Omental fat pad (tissue), 4 donors: Measurements from ENCODE around the gene FLNA. TPM values are rescaled to one million over a fixed set of nuclear protein-coding genes. Genes with fewer than 3 reads are reported as not detected.

ENCODE experiments used
- ATAC-seq: fragments of 150-250 bp; one replicate; pipeline ENCODE4 v1.9.1; 2016; ENCODE audit warnings: mild to moderate bottlenecking, moderate library complexity; ENCODE audit not compliant: low FRiP score
- DNase-seq: peaks from one replicate; pipeline ENCODE4 v3.0.0-alpha.2; 2019; ENCODE audit warnings: low spot score
- total RNA-seq, 4 donors: library from RNA; depleted of rRNA; stranded (reverse); fragments of >200 nt; gene quantifications; one replicate each; pipeline ENCODE4 v1.1.0, GENCODE V29; 2016
- TF ChIP-seq, protein P1 (sequence below), 3 donors: fragments of 450-650 bp; IDR thresholded peaks; one replicate each; pipeline ENCODE4 v1.5.1; 2016 to 2017; ENCODE audit warnings: antibody characterized with exemption in 3 of 3, mild to moderate bottlenecking in 3 of 3, moderate library complexity in 2 of 3

FLNA gene
- total RNA-seq, 4 donors from 2014 or later: 496 to 1,133 (median 729) TPM

DNA sequence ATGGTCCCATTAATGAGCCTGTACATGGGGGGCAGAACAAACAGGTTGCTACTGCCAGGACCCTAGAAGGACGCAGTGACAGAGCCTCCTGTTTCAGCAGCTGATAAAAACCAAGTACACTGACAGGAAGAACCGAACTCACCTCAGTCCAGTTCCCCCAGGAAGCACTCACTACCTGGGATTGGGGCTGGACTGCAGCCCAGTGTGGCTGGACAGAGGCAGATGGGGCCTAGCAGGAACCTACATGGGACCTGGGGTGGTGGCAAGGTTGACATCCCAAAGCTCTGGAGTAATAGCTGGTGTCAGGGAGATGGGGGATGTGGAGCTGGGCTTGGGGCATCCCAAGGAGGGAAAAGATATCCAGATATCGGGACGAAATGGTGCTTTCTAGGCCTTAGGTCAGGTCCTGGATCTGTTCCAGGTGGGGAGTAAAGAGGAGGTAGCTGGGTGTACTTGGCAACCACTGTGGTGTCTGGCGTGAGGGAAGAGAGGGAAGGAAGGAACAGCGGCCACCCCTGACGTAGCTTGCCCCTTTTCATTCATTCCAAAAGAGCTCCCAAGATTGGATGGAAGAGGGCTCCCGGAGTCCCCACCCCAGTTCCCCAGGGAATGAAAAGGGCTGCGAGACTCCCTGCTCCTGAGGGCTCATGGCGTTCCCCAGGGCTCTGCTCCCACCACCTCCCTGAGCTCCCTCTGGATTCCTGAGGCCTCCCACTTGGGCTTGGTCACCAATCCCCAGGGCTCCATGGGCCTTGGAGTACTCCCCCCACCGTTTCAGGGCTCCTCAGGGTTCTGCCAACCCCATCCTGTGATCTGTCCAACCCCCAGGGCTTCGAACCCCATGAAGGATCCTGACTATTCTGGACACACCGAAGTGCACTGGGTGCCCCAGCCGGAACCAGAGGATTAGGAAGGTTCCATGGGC is 9.2 kb upstream of the FLNA start:
- TF ChIP-seq, protein P1, sequence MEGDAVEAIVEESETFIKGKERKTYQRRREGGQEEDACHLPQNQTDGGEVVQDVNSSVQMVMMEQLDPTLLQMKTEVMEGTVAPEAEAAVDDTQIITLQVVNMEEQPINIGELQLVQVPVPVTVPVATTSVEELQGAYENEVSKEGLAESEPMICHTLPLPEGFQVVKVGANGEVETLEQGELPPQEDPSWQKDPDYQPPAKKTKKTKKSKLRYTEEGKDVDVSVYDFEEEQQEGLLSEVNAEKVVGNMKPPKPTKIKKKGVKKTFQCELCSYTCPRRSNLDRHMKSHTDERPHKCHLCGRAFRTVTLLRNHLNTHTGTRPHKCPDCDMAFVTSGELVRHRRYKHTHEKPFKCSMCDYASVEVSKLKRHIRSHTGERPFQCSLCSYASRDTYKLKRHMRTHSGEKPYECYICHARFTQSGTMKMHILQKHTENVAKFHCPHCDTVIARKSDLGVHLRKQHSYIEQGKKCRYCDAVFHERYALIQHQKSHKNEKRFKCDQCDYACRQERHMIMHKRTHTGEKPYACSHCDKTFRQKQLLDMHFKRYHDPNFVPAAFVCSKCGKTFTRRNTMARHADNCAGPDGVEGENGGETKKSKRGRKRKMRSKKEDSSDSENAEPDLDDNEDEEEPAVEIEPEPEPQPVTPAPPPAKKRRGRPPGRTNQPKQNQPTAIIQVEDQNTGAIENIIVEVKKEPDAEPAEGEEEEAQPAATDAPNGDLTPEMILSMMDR (IDR thresholded peaks at IDR 0.05): no peak
- DNase-seq (no peak), ATAC-seq (no peak)

DNA sequence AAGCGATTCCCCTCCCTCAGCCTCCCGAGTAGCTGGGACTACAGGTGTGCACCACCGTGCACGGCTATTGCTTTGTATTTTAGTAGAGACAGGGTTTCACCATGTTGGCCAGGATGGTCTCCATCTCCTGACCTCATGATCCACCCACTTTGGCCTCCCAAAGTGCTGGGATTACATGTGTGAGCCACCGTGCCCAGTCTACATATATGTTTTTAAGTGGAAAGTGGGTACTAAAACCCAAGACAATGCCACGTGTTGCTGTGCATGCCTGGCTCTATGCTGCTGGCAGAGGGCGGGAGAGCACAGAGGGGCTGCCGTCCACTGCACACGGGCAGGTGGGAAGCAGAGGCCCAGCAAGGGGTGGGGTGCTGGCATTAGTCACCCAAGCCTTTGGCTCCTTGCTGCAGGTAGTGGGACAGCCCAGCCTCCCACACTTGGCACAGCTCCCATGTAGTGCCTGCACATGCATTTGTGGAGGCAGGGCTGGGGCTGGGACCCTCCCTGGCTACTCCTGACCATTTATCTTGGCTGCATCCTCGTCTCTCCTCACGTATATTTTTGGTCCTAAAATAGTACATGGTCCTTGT is 8.1 kb upstream of the FLNA start:
- no peak for ATAC-seq
- no peak for DNase-seq
- TF ChIP-seq, protein P1 (IDR thresholded peaks at IDR 0.05): no peak

DNA sequence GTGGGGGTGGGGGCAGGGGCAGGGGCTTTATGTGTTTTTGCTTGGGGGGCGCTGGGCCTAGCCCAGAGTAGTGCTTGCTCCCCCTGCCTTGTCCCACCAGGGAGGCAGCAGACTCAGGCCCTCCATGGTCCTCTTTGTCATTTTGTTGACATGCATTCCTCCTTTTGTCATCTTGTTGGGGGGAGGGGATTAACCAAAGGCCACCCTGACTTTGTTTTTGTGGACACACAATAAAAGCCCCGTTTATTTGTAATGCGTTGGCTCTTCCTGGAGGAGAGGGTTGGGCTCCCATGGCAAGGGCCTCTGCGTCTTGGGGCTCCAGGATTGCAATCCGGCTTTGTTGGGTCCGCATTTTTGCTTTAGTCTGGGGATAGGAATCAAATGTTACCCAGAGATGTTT is 6.8 kb upstream of the FLNA start:
- TF ChIP-seq, protein P1 (IDR thresholded peaks at IDR 0.05): no peak
- no peak for DNase-seq
- ATAC-seq: no peak

DNA sequence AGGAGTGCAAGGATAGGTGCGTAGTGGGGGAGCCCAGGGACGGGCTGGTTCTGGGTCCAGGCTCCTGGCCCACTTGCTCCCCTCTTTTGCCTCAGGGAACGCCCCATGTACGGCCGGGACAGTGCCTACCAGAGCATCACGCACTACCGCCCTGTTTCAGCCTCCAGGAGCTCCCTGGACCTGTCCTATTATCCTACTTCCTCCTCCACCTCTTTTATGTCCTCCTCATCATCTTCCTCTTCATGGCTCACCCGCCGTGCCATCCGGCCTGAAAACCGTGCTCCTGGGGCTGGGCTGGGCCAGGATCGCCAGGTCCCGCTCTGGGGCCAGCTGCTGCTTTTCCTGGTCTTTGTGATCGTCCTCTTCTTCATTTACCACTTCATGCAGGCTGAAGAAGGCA is 6.4 kb upstream of the FLNA start:
- DNase-seq (no peak), ATAC-seq (no peak)
- TF ChIP-seq, protein P1 (IDR thresholded peaks at IDR 0.05): no peak

DNA sequence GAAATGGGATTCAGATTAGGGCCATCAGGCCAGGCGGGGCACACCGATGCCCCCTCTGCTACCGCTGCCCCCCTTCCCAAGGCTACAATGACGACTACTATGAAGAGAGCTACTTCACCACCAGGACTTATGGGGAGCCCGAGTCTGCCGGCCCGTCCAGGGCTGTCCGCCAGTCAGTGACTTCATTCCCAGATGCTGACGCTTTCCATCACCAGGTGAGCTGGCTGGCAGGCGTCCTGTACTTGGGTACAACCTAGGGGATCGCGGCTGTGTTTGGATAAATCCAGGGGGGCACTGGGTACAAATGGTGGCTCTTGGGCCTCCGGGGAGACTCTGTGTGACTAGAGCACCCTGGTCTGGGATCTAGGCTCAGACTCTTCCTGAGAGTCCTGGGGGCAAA is 5.7 kb upstream of the FLNA start:
- no peak for DNase-seq
- TF ChIP-seq, protein P1 (IDR thresholded peaks at IDR 0.05): no peak
- no peak for ATAC-seq

DNA sequence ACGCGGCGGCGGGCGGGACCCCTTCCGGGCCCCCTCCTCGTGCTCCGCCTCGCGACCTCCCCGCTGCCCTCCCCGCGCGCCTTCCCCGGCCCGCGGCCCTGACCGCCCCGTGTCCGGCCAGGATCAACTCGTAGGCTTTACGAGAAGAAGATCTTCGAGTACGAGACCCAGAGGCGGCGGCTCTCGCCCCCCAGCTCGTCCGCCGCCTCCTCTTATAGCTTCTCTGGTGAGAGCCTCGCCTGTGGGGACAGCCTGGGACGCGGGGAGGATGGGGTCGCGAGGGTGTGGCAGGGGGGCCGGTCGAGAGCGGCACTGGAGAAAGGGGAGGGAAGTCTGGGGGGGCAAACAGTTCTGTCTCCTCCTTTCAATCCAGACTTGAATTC is 5.1 kb upstream of the FLNA start:
- ATAC-seq (no peak), DNase-seq (no peak)
- TF ChIP-seq, protein P1 (IDR thresholded peaks at IDR 0.05): no peak
